H9 (cell line): Measurements from ENCODE around the gene TCF25. TPM values are rescaled to one million over a fixed set of nuclear protein-coding genes. Genes with fewer than 3 reads are reported as not detected.

Experiments
- DNase-seq: peaks from one replicate; pipeline ENCODE4 v3.0.0-alpha.2; 2017
- H2AFZ ChIP-seq: one replicate; pipeline ENCODE4 v1.6.1; 2013; ENCODE audit warnings: mild to moderate bottlenecking, low read length, control low read depth, moderate library complexity
- H2AK5ac ChIP-seq: 2 replicates; pipeline ENCODE4 v1.6.1; 2013; ENCODE audit warnings: low read length, control low read depth, mixed read lengths; ENCODE audit not compliant: insufficient read length
- H2BK120ac ChIP-seq: one replicate; pipeline ENCODE4 v1.6.1; 2013; ENCODE audit warnings: low read depth, mild to moderate bottlenecking, low read length, control low read depth, inconsistent platforms; ENCODE audit not compliant: poor library complexity, severe bottlenecking
- H2BK12ac ChIP-seq: 2 replicates; pipeline ENCODE4 v1.6.1; 2013; ENCODE audit warnings: low read length, control low read depth, mixed read lengths, low read depth; ENCODE audit not compliant: insufficient read length
- H2BK15ac ChIP-seq: 2 replicates; pipeline ENCODE4 v1.6.1; 2013; ENCODE audit warnings: low read depth, low read length, control low read depth
- H2BK20ac ChIP-seq: one replicate; pipeline ENCODE4 v1.6.1; 2013; ENCODE audit warnings: low read depth, mild to moderate bottlenecking, low read length, control low read depth, inconsistent platforms; ENCODE audit not compliant: poor library complexity, severe bottlenecking
- H2BK5ac ChIP-seq: 2 replicates; pipeline ENCODE4 v1.6.1; 2013; ENCODE audit warnings: low read length, control low read depth, mixed read lengths; ENCODE audit not compliant: insufficient read length
- H3K14ac ChIP-seq: 2 replicates; pipeline ENCODE4 v1.6.1; 2013; ENCODE audit warnings: low read length, control low read depth; ENCODE audit not compliant: insufficient read depth
- H3K18ac ChIP-seq: 2 replicates; pipeline ENCODE4 v1.6.1; 2013; ENCODE audit warnings: low read depth, mild to moderate bottlenecking, mixed read lengths, low read length, control low read depth; ENCODE audit not compliant: insufficient read length
- H3K23ac ChIP-seq: 2 replicates; pipeline ENCODE4 v1.6.1; 2013; ENCODE audit warnings: low read length, control low read depth, mixed read lengths, low read depth; ENCODE audit not compliant: insufficient read length
- H3K23me2 ChIP-seq: 2 replicates; pipeline ENCODE4 v1.6.1; 2013; ENCODE audit warnings: low read depth, mild to moderate bottlenecking, mixed read lengths, low read length, control low read depth; ENCODE audit not compliant: insufficient read length, poor library complexity, severe bottlenecking
- H3K27ac ChIP-seq: 2 replicates; pipeline ENCODE4 v1.5.1; 2013; ENCODE audit warnings: low read length, control low read depth, mixed read lengths, low read depth; ENCODE audit not compliant: insufficient read length
- H3K27me3 ChIP-seq: 2 replicates; pipeline ENCODE4 v1.6.1; 2013; ENCODE audit warnings: low read length, control low read depth, inconsistent platforms; ENCODE audit not compliant: insufficient read depth
- H3K4ac ChIP-seq: 2 replicates; pipeline ENCODE4 v1.6.1; 2013; ENCODE audit warnings: low read depth, mild to moderate bottlenecking, control low read depth, inconsistent platforms, low read length, moderate library complexity
- H3K4me1 ChIP-seq: 2 replicates; pipeline ENCODE4 v1.6.1; 2013; ENCODE audit warnings: low read length, control low read depth, inconsistent platforms; ENCODE audit not compliant: insufficient read depth
- H3K4me2 ChIP-seq: 2 replicates; pipeline ENCODE4 v1.6.1; 2013; ENCODE audit warnings: low read length, control low read depth, mixed read lengths; ENCODE audit not compliant: insufficient read length, insufficient read depth
- H3K56ac ChIP-seq: 2 replicates; pipeline ENCODE4 v1.6.1; 2013; ENCODE audit warnings: low read depth, mild to moderate bottlenecking, mixed read lengths, low read length, control low read depth; ENCODE audit not compliant: insufficient read length
- H3K79me1 ChIP-seq: 2 replicates; pipeline ENCODE4 v1.6.1; 2013; ENCODE audit warnings: low read depth, mild to moderate bottlenecking, moderate library complexity, low read length, control low read depth, inconsistent platforms; ENCODE audit not compliant: insufficient read depth, poor library complexity, severe bottlenecking
- H3K79me2 ChIP-seq: 2 replicates; pipeline ENCODE4 v1.6.1; 2013; ENCODE audit warnings: low read length, control low read depth, inconsistent platforms; ENCODE audit not compliant: insufficient read depth
- H3K9ac ChIP-seq: 2 replicates; pipeline ENCODE4 v1.6.1; 2013; ENCODE audit warnings: low read length, control low read depth, mixed read lengths; ENCODE audit not compliant: insufficient read length; ENCODE audit errors: extremely low read depth
- H3K9me3 ChIP-seq: one replicate; pipeline ENCODE4 v1.6.1; 2013; ENCODE audit warnings: low read depth, low read length, inconsistent platforms; ENCODE audit not compliant: control insufficient read depth
- H3T11ph ChIP-seq: one replicate; pipeline ENCODE4 v1.6.1; 2013; ENCODE audit warnings: mild to moderate bottlenecking, low read length, control low read depth, inconsistent platforms
- H4K20me1 ChIP-seq: one replicate; pipeline ENCODE4 v1.6.1; 2013; ENCODE audit not compliant: control insufficient read depth, insufficient read length, insufficient read depth
- H4K5ac ChIP-seq: 2 replicates; pipeline ENCODE4 v1.6.1; 2013; ENCODE audit warnings: low read depth, mild to moderate bottlenecking, mixed read lengths, low read length, control low read depth; ENCODE audit not compliant: insufficient read length
- H4K8ac ChIP-seq: replicated peaks from 2 replicates; pipeline ENCODE4 v1.6.1; 2013; ENCODE audit warnings: low read length, control low read depth, mixed read lengths, low read depth; ENCODE audit not compliant: insufficient read length
- H4K91ac ChIP-seq: 2 replicates; pipeline ENCODE4 v1.6.1; 2013; ENCODE audit warnings: low read depth, mild to moderate bottlenecking, moderate library complexity, mixed read lengths, low read length, control low read depth; ENCODE audit not compliant: insufficient read length
- H3K27ac Mint-ChIP-seq, 3 experiments: 2 replicates in 2 of 3; 3 replicates in 1 of 3; pipeline ENCODE4 v1.8.0; 2020 to 2021; ENCODE audit warnings: mixed read lengths in 3 of 3, mild to moderate bottlenecking in 1 of 3, moderate library complexity in 1 of 3
- H3K27me3 Mint-ChIP-seq: 2 replicates; pipeline ENCODE4 v1.8.0; 2021; ENCODE audit warnings: low read depth, mild to moderate bottlenecking, moderate library complexity, mixed read lengths
- H3K36me3 Mint-ChIP-seq, 3 experiments: 2 replicates in 2 of 3; 3 replicates in 1 of 3; pipeline ENCODE4 v1.8.0; 2020 to 2021; ENCODE audit warnings: low read depth in 3 of 3, mixed read lengths in 3 of 3; ENCODE audit not compliant: insufficient read depth in 1 of 3
- H3K4me1 Mint-ChIP-seq, 2 experiments: 2 replicates each; pipeline ENCODE4 v1.8.0; 2020; ENCODE audit warnings: mixed read lengths in 2 of 2
- H3K4me3 Mint-ChIP-seq, 2 experiments: 2 replicates in 1 of 2; 3 replicates in 1 of 2; pipeline ENCODE4 v1.8.0; 2020 to 2021; ENCODE audit warnings: mild to moderate bottlenecking in 2 of 2, mixed read lengths in 2 of 2, moderate library complexity in 1 of 2
- H3K9me3 Mint-ChIP-seq, 2 experiments: 2 replicates in 1 of 2; 3 replicates in 1 of 2; pipeline ENCODE4 v1.8.0; 2020; ENCODE audit warnings: mild to moderate bottlenecking in 2 of 2, mixed read lengths in 2 of 2, moderate library complexity in 1 of 2
- WGBS: extraction: QIAGEN DNeasy Blood & Tissue Kit; methylation state at CpG from one replicate; pipeline ENCODE4 v1.1.7; 2013; ENCODE audit warnings: missing lambda C conversion rate, low lambda C conversion rate, mixed read lengths; ENCODE audit not compliant: insufficient read length; ENCODE audit errors: extremely low coverage; 5-methylcytosine and 5-hydroxymethylcytosine counted together
- total RNA-seq: library from RNA; stranded (reverse); gene quantifications from 2 replicates; pipeline ENCODE4 v1.2.1, GENCODE V29; 2021
- TF ChIP-seq, protein P1 (sequence below): fragments of 200-600 bp; sonication (generic); conservative IDR thresholded peaks from 3 replicates; pipeline ENCODE4 v1.8.0; 2021; ENCODE audit warnings: antibody characterized with exemption, mild to moderate bottlenecking

The TCF25 gene
- total RNA-seq, 1 experiment from 2014 or later, result 109 TPM

DNA sequence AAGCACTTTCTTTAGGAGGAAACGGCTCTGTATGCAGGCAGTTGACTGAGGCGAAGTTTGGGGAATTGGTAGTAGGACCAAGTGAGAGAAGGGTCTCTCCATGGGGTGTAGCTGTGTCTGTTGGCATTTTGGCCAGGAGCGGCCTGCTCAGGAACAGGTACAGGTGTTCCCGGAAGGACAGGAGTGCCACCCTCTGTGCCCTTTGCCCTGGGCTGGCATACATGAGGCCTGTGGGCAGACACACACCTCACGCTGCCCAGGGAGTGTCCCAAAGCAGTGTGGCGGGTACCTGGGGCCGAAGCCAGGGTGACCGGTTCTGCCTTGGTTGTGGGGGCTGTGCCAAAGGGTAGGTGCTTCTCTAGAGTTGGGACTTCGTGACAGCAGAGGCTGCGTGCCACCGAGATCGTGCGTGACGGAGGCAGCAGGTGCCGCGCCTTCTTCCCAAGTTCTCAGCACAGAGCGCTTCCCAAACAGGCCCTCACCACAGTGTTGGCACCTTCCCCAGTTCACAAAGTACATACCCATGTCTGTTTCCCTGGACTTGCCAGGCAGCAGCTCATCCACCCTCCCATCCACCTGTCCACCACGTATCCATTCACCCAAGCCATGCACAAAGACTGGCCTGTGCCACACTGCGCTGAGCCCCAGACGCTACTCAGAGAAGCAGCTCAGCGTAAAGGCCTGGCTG lies 19.9 kb upstream of the TCF25 start:
- Histone ChIP-seq H3K9me3 (no peaks in the 10 kb centered on the region), H4K5ac (no peak overlapping the region), H3K79me2 (no peaks in the 10 kb centered on the region), H3K27ac (no peak overlapping the region), H3T11ph (no peak overlapping the region), H3K23me2 (no peaks in the 10 kb centered on the region), H3K27me3 (no peaks in the 10 kb centered on the region), H3K9ac (no peak overlapping the region), H2BK12ac (no peak overlapping the region), H2BK120ac (no peak overlapping the region), H3K79me1 (no peaks in the 10 kb centered on the region), H3K4me2 (no peak overlapping the region), H2AK5ac (no peak overlapping the region), H3K23ac (no peak overlapping the region), H2BK15ac (no peak overlapping the region), H2AFZ (no peak overlapping the region), H4K91ac (no peak overlapping the region), H3K56ac (no peak overlapping the region), H3K14ac (no peak overlapping the region), H2BK20ac (no peak overlapping the region), H4K20me1 (no peaks in the 10 kb centered on the region), H2BK5ac (no peak overlapping the region), H3K4me1 (no peaks in the 10 kb centered on the region), H3K4ac (no peak overlapping the region), H4K8ac (no peak overlapping the region), H3K18ac (no peak overlapping the region)
- no peaks in the 10 kb centered on the region for H3K9me3 Mint-ChIP-seq
- peaks cover 0 to 2% (median 0%) of the 10 kb centered on the region in 3 experiments; a peak in 2 of 7 replicates for H3K36me3 Mint-ChIP-seq
- no peak for DNase-seq
- no CpG with 5 or more reads among the region's 21 CpGs for WGBS
- H3K27me3 Mint-ChIP-seq, result no peaks in the 10 kb centered on the region; the same call in none of the 2 replicates
- H3K4me3 Mint-ChIP-seq, result no peak overlapping the region
- peaks cover 9 to 11% of the 10 kb centered on the region in 2 experiments for H3K4me1 Mint-ChIP-seq
- peak overlapping the region in 2 of 3 experiments; percentile 49 to 72; a peak in 3 of 7 replicates for H3K27ac Mint-ChIP-seq
- TF ChIP-seq, protein P1, sequence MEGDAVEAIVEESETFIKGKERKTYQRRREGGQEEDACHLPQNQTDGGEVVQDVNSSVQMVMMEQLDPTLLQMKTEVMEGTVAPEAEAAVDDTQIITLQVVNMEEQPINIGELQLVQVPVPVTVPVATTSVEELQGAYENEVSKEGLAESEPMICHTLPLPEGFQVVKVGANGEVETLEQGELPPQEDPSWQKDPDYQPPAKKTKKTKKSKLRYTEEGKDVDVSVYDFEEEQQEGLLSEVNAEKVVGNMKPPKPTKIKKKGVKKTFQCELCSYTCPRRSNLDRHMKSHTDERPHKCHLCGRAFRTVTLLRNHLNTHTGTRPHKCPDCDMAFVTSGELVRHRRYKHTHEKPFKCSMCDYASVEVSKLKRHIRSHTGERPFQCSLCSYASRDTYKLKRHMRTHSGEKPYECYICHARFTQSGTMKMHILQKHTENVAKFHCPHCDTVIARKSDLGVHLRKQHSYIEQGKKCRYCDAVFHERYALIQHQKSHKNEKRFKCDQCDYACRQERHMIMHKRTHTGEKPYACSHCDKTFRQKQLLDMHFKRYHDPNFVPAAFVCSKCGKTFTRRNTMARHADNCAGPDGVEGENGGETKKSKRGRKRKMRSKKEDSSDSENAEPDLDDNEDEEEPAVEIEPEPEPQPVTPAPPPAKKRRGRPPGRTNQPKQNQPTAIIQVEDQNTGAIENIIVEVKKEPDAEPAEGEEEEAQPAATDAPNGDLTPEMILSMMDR, result no peak
